ENCODE measurements around the gene ACSL4.

ACSL4 gene

DNA sequence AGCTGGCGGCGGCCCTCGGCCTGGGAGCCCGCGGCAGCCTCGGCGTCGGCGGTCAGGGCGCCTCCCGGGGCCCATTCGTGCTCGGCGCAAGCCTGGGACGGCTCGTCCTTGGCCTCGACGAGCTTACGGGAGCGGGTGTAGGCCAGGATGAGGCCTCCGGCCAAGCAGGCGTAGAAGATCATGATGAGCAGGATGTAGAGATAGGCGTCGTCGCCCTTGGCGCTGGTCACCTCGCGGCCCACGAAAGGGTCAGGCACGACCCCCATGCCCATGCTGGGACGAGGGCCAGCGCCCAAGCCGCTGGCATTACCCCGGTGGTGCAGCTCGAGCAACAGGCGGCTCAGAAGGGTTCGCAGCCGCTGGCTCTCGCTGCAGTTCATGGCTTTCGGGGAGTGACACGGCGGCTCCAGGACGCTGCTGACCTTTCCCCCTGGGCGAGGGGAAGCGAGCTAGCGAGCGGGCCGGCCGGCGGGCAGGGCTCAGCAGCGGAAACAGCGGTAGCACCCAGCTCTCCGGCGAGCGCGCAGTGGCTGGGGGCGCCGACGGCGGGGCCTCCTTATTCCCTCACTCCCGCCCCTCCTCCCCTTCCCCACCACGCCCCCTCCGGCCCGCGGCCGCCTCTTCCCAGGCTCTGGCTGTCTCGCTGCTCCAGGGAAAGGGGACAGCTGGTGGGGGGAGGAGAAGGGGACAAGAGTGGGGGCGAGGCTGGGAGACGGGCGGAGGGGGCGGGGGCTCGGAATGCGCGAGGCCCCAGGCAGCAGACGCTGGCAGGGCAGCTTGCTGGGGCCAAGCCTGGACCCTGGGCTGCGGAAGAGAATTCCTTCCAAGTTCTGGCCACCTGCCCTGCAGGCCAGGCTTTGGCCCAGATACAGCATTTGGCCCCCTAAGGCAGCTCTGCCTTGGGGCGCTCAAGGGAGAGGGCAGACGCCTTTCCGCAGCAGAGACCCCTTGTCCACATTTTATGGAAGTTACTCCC, 108.1 kb downstream of the ACSL4 start, which contains the start of gene KCNE5:
TSS of gene KCNE5 (minus strand) at position 532 of the 976 bp plus-strand sequence. CDS start at position 380, 152 bp downstream.
- peak within 1 kb of the TSS; percentile 27 for H3K4me3 ChIP-seq (ENCODE audit: low read depth, low read length)
- no peak for DNase-seq (ENCODE audit: low read depth)

DNA sequence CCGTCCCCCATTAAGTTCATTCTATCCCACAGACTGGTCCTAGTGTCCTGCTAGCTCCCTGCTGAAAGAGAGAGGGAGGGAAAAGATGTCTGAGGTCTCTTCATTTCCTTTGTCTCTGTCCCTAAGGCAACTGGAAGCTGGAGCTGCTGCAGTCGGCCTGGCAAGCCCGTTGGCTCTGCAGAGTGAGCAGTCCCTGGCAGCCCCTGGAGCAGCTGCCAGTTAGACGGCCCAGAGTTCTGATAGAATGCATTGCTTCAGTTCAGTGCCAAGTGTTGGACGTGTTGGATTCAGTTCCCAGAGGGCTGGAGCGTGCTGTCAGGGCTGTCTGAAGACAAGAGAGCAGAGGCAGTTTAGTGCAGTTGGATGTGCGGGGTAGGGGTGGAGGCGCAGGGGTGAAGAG, 109.1 kb downstream of the ACSL4 start:
- H3K4me3 ChIP-seq (ENCODE audit: low read depth, low read length): no peak overlapping the region
- no peak for DNase-seq (ENCODE audit: low read depth)

DNA sequence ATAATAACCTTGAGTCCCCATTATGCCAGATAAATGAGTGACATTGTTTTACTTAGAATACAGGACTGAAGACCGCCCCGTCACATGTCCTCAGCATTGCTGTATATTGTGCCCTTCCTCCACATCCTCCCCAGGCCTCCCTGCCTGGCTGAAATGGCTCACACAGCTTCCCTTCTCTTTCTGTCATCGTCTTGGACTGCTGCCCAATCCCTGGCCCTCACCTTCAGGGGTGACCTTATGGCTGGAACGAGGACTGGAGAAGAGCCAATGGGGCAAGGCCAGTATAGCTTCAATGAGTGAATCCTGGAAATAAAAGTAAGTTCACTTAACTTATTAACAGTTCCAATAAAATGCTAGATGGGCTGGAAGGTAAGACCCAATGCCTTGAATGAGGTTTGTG, 110.8 kb downstream of the ACSL4 start:
- H3K4me3 ChIP-seq (ENCODE audit: low read depth, low read length): no peak overlapping the region
- no peak for DNase-seq (ENCODE audit: low read depth)

DNA sequence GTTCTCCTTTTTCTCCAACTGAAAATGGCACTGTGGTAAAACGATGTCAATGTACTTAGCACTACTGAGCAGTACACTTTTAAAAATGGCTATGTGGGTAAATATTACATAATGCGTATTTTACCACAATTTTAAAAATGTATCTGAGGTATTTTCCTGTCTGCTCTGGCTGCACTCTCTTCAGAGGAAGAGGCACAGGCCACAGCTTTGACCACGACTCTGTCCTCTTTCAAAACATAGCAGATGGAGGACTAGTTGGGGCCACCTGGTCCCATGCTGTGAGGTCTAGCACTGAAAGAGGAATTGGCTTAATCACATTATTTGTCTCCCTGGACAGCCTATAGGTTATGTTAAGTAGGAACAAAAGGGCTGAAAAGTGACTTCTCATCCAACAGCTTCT, 113.3 kb downstream of the ACSL4 start:
- DNase-seq (ENCODE audit: low read depth): no peak
- H3K4me3 ChIP-seq (ENCODE audit: low read depth, low read length): no peak overlapping the region

DNA sequence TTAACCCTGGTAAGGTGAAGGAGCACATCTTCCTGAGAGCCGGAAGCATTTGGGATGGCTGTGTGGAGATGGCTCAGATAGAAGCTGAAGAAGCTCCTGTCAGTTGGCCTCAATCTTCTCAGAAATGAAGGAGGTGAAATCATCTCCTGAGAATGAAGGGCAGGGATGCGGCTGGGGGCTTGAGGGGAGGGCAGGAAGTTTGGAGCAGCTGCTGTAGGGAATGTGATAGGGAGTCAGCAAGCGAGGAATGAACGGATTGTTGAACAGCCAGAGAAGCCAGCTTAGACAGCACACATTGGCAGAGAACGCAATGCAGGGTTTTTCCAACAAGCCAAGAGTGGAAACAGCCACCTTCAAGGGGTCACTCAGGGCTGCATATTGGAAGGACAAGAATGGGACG, 118.1 kb downstream of the ACSL4 start:
- no peak for DNase-seq (ENCODE audit: low read depth)
- no peak overlapping the region for H3K4me3 ChIP-seq (ENCODE audit: low read depth, low read length)

DNA sequence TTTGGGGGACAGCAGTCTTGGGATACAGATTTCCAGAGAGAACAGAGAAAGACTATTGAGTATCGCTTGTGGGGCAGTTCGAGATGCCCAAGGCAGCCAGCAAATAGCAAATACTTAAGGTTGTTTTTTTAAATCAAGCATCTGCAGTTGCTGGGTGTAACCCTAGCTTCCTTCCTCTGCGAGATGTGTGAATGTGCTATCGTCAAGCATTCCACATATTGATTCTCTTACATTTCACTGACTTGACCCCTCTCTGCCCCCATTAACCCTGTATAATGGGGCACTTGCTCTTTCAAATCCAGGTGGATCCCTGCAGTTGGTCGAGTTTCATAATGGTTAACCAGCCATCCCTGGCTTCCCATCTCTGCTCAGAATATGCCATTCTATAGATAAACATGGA, 131.6 kb downstream of the ACSL4 start:
- H3K4me3 ChIP-seq (ENCODE audit: low read depth, low read length): no peak overlapping the region

DNA sequence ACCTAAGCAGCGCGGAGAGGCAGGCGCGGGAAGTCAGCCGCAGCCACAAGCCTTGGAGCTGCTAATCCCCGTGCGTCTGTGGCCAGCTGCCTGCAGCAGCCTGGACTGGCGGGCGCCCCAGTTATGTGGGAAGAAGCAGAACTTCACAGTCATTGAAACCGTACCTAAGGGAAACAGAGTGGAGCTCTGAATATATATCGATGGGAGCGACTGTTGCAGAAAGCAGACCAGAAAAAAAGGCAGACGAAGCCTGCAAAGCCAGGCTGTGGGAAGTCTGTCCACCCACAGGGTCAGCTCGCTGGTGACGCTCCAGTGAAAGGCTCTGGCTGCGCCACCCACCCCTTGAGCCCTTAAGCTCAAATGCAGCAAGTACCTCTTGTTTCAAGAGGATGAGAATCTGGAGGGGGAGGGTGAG, 132.8 kb downstream of the ACSL4 start:
- no peak for DNase-seq (ENCODE audit: low read depth)
- H3K4me3 ChIP-seq (ENCODE audit: low read depth, low read length): peak overlapping the region; percentile 20

More for the DNA sequence above, 131.6 kb downstream of the ACSL4 start:
- DNase-seq (ENCODE audit: low read depth): no peak

DNA sequence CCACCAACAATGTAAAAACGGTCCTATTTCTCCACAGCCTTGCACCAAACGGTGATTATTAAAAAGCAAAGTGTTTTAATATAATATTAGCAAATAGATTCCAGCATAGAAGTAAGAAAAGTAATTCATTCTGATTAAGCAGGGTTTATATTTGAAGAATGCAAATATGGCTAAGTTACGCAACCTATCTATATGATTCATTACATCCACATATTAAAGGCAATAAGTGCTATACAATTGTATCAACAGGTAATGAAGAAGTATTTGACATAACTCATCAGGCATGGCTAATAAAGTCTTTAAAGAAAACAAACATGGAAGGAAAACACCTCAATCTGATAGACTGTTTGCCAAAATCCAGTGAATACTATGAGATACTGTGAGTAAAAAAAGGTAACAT, 137.0 kb downstream of the ACSL4 start:
- no peak overlapping the region for H3K4me3 ChIP-seq (ENCODE audit: low read depth, low read length)
- no peak for DNase-seq (ENCODE audit: low read depth)
